Dendritic cell treated with granulocyte-macrophage colony-stimulating factor and Interleukin-4, amounts not matched to agents 40 ng/mL and 50 ng/mL, for 4 days (primary cell): ENCODE measurements around the gene MICAL3.

Source experiments
- H3K27ac Mint-ChIP-seq: one replicate; pipeline ENCODE4 v1.8.0; 2022; ENCODE audit warnings: mild to moderate bottlenecking, mixed read lengths
- H3K27me3 Mint-ChIP-seq: one replicate; pipeline ENCODE4 v1.8.0; 2022; ENCODE audit warnings: mild to moderate bottlenecking, mixed read lengths
- H3K36me3 Mint-ChIP-seq: one replicate; pipeline ENCODE4 v1.8.0; 2022; ENCODE audit warnings: low read depth, mixed read lengths
- H3K4me1 Mint-ChIP-seq: one replicate; pipeline ENCODE4 v1.8.0; 2022; ENCODE audit warnings: low read depth, mixed read lengths
- H3K4me3 Mint-ChIP-seq: one replicate; pipeline ENCODE4 v1.8.0; 2022; ENCODE audit warnings: mild to moderate bottlenecking, moderate library complexity, mixed read lengths
- H3K9me3 Mint-ChIP-seq: one replicate; pipeline ENCODE4 v1.8.0; 2022; ENCODE audit warnings: mixed read lengths
- intact Hi-C: fragments of 100-400 bp; cut with micrococcal nuclease; formaldehyde crosslinking; loops from one replicate; pipeline ENCODE4 v1.15.0; 2022

MICAL3 gene

DNA sequence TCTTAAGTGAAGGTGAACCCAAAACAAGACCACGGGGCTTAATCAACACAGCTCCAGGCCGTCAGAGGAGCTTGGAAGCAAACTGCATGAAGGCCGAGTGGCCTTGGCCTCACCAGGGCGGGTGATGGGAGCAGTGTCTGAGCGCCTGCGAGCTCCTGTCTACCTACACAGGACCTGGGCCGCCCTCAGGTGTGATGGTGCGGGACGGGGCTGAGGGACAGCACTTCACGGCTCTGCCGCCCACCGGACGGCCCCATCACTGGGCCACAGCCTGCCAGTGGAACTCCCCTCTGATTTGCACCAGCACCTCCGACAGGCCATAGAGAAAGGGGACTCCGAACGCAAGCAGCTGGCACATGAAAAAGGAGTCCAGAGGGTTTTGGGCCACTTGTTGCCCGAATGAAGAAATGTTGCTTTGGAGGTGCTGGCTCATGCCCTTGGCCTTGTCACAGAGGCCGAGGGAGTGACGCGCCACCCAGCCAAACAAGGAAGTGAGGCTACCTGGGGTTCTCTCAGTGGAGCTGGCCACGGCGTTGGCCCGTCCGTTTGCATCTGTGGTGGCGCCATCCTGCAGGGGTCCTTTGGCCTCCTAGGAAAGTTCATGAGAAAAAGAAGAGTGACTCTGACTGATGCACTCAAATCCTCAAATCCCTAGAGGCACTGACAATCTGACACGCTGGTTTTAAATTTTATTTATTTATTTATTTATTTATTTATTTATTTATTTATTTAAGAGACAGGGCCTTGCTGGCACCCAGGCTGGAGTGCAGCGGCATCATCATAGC, 159.8 kb downstream of the MICAL3 start:
- Mint-ChIP-seq H3K36me3 (peaks cover 10% of the 10 kb centered on the region), H3K4me1 (peaks cover 6% of the 10 kb centered on the region), H3K27me3 (no peaks in the 10 kb centered on the region), H3K4me3 (no peak overlapping the region), H3K9me3 (no peaks in the 10 kb centered on the region), H3K27ac (no peak overlapping the region)
- intact Hi-C loops: no loop called here

DNA sequence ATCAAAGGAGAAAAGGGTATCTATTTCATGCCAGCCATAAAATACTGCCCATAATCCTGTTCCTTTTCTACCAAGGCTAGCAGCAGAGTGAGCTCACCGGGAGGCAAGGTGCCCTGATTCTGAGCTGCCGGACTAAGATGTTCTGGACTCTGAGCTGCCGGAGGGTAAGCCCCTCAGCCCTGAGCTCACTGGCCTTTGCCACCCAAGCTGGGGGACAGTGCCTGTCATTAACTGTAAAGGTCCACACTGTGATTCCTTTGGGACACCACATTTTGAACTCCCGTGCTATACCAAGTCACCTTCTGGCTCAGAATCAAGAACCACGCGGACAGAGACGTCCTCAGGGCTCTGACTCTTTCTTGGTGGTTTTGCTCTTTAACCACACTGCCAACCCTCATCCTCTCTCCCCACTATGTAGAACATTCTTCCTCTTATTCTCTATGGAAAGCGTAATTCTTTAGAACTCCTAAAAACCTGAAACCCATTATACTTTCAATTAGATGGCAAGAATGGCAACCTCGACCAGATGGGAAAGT, 161.6 kb downstream of the MICAL3 start:
- no peaks in the 10 kb centered on the region for H3K9me3 Mint-ChIP-seq
- H3K4me1 Mint-ChIP-seq: peaks cover 6% of the 10 kb centered on the region
- no peak overlapping the region for H3K4me3 Mint-ChIP-seq
- intact Hi-C loops: no loop called here
- H3K36me3 Mint-ChIP-seq: peaks cover 10% of the 10 kb centered on the region
- no peaks in the 10 kb centered on the region for H3K27me3 Mint-ChIP-seq
- H3K27ac Mint-ChIP-seq: no peak overlapping the region

- H3K9me3 Mint-ChIP-seq: no peaks in the 10 kb centered on the region
- no peak overlapping the region for H3K4me3 Mint-ChIP-seq
- H3K27ac Mint-ChIP-seq: no peak overlapping the region
- intact Hi-C loops: no loop called here
- H3K4me1 Mint-ChIP-seq: no peaks in the 10 kb centered on the region
- H3K27me3 Mint-ChIP-seq: no peaks in the 10 kb centered on the region
- H3K36me3 Mint-ChIP-seq: peaks cover 10% of the 10 kb centered on the region
Measured at GRCh38 chr22:17861909-17862308, 162.5 kb downstream of the MICAL3 start.

GRCh38 chr22:17860220-17860965, 164.0 kb downstream of the MICAL3 start:
- Mint-ChIP-seq H3K27ac (no peak overlapping the region), H3K4me3 (no peak overlapping the region), H3K4me1 (no peaks in the 10 kb centered on the region), H3K36me3 (peaks cover 10% of the 10 kb centered on the region), H3K9me3 (no peaks in the 10 kb centered on the region), H3K27me3 (no peaks in the 10 kb centered on the region)
- intact Hi-C loops: no loop called here

- Mint-ChIP-seq H3K27me3 (no peaks in the 10 kb centered on the region), H3K4me1 (no peaks in the 10 kb centered on the region), H3K9me3 (no peaks in the 10 kb centered on the region), H3K4me3 (no peak overlapping the region), H3K36me3 (no peaks in the 10 kb centered on the region), H3K27ac (no peak overlapping the region)
- intact Hi-C loops: no loop called here
Measured at GRCh38 chr22:17858033-17858432, 166.3 kb downstream of the MICAL3 start.

DNA sequence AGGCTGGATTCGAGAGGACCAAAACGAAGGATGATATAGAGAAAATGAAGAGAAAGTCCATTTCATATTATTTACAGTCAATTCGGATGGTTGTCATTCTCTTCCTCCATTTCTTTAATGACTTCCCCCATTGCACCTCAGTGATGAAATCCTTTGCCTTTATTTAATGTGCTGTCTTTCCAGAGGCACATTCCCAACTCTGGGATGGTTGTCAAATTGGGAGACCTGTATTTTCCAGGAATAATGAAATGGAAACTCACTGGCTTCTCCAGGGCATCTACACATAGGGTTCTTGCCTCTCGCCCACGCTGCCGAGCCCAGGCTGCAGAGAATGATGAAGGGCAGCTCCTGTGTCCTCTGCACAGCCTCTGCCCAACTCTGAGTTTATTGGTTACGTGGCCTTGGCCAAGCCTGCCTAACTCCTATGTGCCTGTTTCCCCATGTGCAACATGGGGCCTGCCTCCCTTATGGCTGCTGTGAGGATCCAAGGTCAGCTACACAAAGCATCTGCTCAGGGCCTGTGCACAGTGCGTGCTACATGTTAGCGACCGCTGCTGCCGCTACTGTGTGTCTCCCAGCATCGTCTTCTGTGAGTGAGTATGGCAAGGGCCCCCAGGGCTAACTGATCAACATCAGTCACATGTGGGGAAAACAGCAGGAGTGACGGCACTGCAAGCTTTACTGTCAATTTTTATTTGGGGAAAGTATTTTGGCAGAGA, 168.6 kb downstream of the MICAL3 start:
- Mint-ChIP-seq H3K27ac (no peak overlapping the region), H3K4me1 (no peaks in the 10 kb centered on the region), H3K36me3 (no peaks in the 10 kb centered on the region), H3K9me3 (no peaks in the 10 kb centered on the region), H3K4me3 (no peak overlapping the region), H3K27me3 (no peaks in the 10 kb centered on the region)
- intact Hi-C loops: no loop called here

DNA sequence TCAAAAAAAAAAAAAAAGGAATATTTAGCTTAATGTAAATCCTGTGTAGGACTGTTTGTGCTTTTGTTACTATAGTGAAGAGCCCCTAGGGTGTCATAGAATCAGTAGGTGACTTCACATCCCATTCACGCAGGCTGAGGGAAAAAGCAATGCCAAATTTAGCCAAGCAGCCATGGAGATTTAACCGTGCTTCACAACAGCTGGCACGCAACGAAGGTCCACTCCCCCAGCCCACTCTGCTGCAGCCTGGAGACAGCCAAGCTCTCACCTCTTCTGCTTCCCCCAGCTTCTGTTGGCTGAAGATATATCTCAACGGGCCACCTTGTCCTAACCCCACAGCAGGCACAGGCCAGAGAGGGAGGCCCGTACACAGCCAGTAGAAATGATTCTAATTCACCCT, 171.3 kb downstream of the MICAL3 start:
- Mint-ChIP-seq H3K27me3 (no peaks in the 10 kb centered on the region), H3K27ac (no peak overlapping the region), H3K9me3 (no peaks in the 10 kb centered on the region), H3K36me3 (no peaks in the 10 kb centered on the region), H3K4me1 (no peaks in the 10 kb centered on the region), H3K4me3 (no peak overlapping the region)
- intact Hi-C loops: no loop called here

DNA sequence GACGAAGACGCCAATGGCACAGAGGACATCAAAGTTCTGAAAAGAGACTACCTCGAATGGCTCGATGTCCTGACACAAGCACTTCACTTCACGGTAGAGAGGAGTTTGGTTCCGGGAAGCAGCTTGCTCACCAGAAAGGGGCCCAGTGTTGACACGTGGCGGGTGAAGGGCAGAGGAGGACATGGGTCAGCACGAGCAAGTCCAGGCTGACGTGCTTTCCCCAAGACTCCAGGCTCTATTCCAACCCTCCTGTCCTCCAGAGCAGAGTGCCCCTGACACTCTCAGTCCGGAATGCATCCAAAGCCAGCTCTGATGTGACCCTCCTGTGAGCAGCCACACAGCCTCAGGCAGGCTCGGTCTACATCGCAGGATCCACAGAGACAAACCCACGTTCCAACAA, 172.6 kb downstream of the MICAL3 start:
- Mint-ChIP-seq H3K27me3 (no peaks in the 10 kb centered on the region), H3K4me1 (no peaks in the 10 kb centered on the region), H3K27ac (no peak overlapping the region), H3K9me3 (no peaks in the 10 kb centered on the region), H3K36me3 (no peaks in the 10 kb centered on the region), H3K4me3 (no peak overlapping the region)
- intact Hi-C loops: no loop called here

DNA sequence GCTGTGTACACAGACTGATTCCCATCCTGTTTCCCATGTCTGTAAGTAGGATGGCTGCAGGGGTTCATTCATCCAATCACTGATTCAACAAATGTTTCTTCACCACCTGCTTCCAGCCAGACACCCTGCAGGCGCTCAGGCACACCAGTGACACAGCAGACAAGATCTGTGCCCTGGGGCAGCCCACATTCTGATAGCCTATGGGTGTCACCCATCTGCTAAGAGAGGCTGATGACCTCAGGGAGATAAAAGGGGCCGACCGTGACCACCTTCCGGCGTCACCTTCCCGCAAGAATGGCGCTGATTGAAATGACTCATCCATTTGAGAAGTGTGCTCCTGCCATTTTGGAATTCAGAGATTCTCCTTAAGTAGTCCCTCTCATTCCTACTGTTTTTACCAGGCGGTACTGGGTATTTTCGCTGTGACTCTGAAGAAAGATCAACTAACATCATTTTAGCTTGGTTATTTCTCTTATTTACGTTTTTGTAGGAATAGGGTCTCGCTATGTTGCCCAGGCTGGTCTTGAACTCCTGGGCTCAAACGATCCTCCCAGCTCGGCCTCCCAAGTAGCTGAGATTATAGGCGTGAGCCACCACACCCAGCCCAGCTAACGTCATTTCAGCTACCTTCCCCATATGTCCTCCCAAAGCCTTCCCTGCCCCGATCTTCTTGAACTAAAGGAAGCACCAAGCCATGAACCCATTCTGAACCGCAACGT, 176.8 kb downstream of the MICAL3 start:
- Mint-ChIP-seq H3K9me3 (no peaks in the 10 kb centered on the region), H3K27ac (no peak overlapping the region), H3K4me1 (peaks cover 3% of the 10 kb centered on the region), H3K27me3 (no peaks in the 10 kb centered on the region), H3K4me3 (no peak overlapping the region), H3K36me3 (no peaks in the 10 kb centered on the region)
- intact Hi-C loops: no loop called here

- Mint-ChIP-seq H3K27me3 (no peaks in the 10 kb centered on the region), H3K4me1 (peaks cover 8% of the 10 kb centered on the region)
Measured at GRCh38 chr22:17846326-17846992, 177.9 kb downstream of the MICAL3 start.

DNA sequence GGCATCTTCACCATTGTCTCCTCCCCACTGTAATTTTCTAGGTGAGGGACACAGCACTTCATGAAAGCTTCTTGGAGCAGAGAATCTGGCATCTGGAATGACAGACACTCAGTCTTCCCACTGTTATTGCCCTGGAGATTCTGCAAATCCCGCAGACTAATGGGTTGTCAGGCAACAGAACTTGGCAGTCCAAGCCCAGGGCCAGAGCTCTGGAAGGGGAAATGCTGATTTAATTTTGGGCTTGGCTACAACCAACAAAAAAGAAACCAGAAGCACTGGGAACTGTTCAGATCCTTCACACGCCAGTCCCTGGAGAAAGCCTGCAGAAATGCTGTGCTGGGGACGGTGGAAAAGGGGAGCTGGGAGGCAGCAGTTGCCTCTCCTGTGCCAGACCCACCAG, 178.6 kb downstream of the MICAL3 start:
- intact Hi-C loops: no loop called here
- H3K4me3 Mint-ChIP-seq: no peak overlapping the region
- H3K27me3 Mint-ChIP-seq: no peaks in the 10 kb centered on the region
- no peaks in the 10 kb centered on the region for H3K9me3 Mint-ChIP-seq
- no peaks in the 10 kb centered on the region for H3K36me3 Mint-ChIP-seq
- peaks cover 8% of the 10 kb centered on the region for H3K4me1 Mint-ChIP-seq
- H3K27ac Mint-ChIP-seq: no peak overlapping the region

More at GRCh38 chr22:17846326-17846992, 177.9 kb downstream of the MICAL3 start:
- Mint-ChIP-seq H3K27ac (no peak overlapping the region), H3K36me3 (no peaks in the 10 kb centered on the region), H3K4me3 (no peak overlapping the region), H3K9me3 (no peaks in the 10 kb centered on the region)
- intact Hi-C loops: no loop called here

- H3K27ac Mint-ChIP-seq: no peak overlapping the region
- peaks cover 8% of the 10 kb centered on the region for H3K4me1 Mint-ChIP-seq
- intact Hi-C loops: no loop called here
- H3K9me3 Mint-ChIP-seq: no peaks in the 10 kb centered on the region
- no peak overlapping the region for H3K4me3 Mint-ChIP-seq
- H3K36me3 Mint-ChIP-seq: no peaks in the 10 kb centered on the region
- no peaks in the 10 kb centered on the region for H3K27me3 Mint-ChIP-seq
Measured at GRCh38 chr22:17845327-17845726, 179.0 kb downstream of the MICAL3 start.

GRCh38 chr22:17844150-17844549, 180.2 kb downstream of the MICAL3 start:
- no peak overlapping the region for H3K27ac Mint-ChIP-seq
- no peaks in the 10 kb centered on the region for H3K36me3 Mint-ChIP-seq
- no peaks in the 10 kb centered on the region for H3K27me3 Mint-ChIP-seq
- no peaks in the 10 kb centered on the region for H3K9me3 Mint-ChIP-seq
- peaks cover 8% of the 10 kb centered on the region for H3K4me1 Mint-ChIP-seq
- H3K4me3 Mint-ChIP-seq: no peak overlapping the region
- intact Hi-C loops: no loop called here
